IPS-NIHi7 (cell line): Measurements from ENCODE around the gene NEURL1B.
A peak's percentile ranks its signal among the peaks of the same experiment; 100 is the strongest.
"Not testable (repeated sequence)": the region's sequence is repeated elsewhere in the genome, so short reads cannot be mapped to it uniquely, and the experiment has no call there.

Source experiments
- DNase-seq: peaks from one replicate; pipeline ENCODE4 v3.0.0; 2012; ENCODE audit warnings: mixed read lengths; ENCODE audit errors: extremely low spot score

The NEURL1B gene

GRCh38 chr5:172695232-172696054 is 54.4 kb downstream of the NEURL1B start:
- no peak for DNase-seq

GRCh38 chr5:172696171-172696849 is 55.2 kb downstream of the NEURL1B start:
- DNase-seq: no peak

GRCh38 chr5:172697123-172698121 is 56.4 kb downstream of the NEURL1B start:
- peak; percentile 81 for DNase-seq

GRCh38 chr5:172699423-172699822 is 58.4 kb downstream of the NEURL1B start:
- DNase-seq: no peak

GRCh38 chr5:172699999-172700364 is 58.9 kb downstream of the NEURL1B start:
- no peak for DNase-seq

- DNase-seq: peak; percentile 67
Measured at GRCh38 chr5:172700365-172701290, 59.6 kb downstream of the NEURL1B start.

GRCh38 chr5:172701291-172701656 is 60.2 kb downstream of the NEURL1B start:
- DNase-seq: no peak

- no peak for DNase-seq
Measured at GRCh38 chr5:172703952-172704351, 62.9 kb downstream of the NEURL1B start.

GRCh38 chr5:172705576-172706084 is 64.6 kb downstream of the NEURL1B start:
- no peak for DNase-seq

- DNase-seq: no peak
Measured at GRCh38 chr5:172706796-172707195, 65.7 kb downstream of the NEURL1B start.

GRCh38 chr5:172707285-172708182 is 66.5 kb downstream of the NEURL1B start:
- peak; percentile 51 for DNase-seq

GRCh38 chr5:172708183-172708505 is 67.1 kb downstream of the NEURL1B start:
- no peak for DNase-seq

- DNase-seq: no peak
Measured at GRCh38 chr5:172710676-172711075, 69.6 kb downstream of the NEURL1B start.

GRCh38 chr5:172711321-172711861 is 70.3 kb downstream of the NEURL1B start:
- not testable (repeated sequence) for DNase-seq

- no peak for DNase-seq
Measured at GRCh38 chr5:172712610-172713009, 71.5 kb downstream of the NEURL1B start.

GRCh38 chr5:172713113-172713808 is 72.2 kb downstream of the NEURL1B start:
- peak; percentile 75 for DNase-seq

- DNase-seq: no peak
Measured at GRCh38 chr5:172713809-172714490, 72.9 kb downstream of the NEURL1B start.
